Tibial artery (tissue), 4 donors: ENCODE results near the gene WWC1.

Experiments used
- DNase-seq, 2 donors: peaks; one replicate each; pipeline ENCODE4 v3.0.0-alpha.2; 2019
- H3K27ac ChIP-seq, 2 donors: fragments of 200-600 bp; sonication (generic) in 1 of 2; 1 replicate in 1 of 2; 2 replicates in 1 of 2; pipeline ENCODE4 v1.5.1; 2018 to 2019; ENCODE audit warnings: mild to moderate bottlenecking in 1 of 2
- H3K27me3 ChIP-seq, 2 donors: fragments of 200-600 bp; sonication (generic) in 1 of 2; one replicate each; pipeline versions ENCODE4 v1.5.1 to v1.6.0; 2016 to 2019
- H3K36me3 ChIP-seq, 3 donors: fragments of 200-600 bp; sonication (generic) in 2 of 3; one replicate each; pipeline ENCODE4 v1.5.1; 2016 to 2019; ENCODE audit warnings: mild to moderate bottlenecking in 2 of 3
- H3K4me1 ChIP-seq, 4 donors: fragments of 200-600 bp; sonication (generic) in 2 of 4; 1 replicate in 3 of 4; 2 replicates in 1 of 4; pipeline ENCODE4 v1.5.1; 2016 to 2019
- H3K4me3 ChIP-seq, 2 donors: fragments of 200-600 bp; sonication (generic) in 1 of 2; 1 replicate in 1 of 2; 2 replicates in 1 of 2; pipeline ENCODE4 v1.5.1; 2018 to 2019; ENCODE audit warnings: mild to moderate bottlenecking in 2 of 2
- H3K9me3 ChIP-seq, 3 donors: fragments of 200-600 bp; sonication (generic) in 1 of 3; one replicate each; pipeline ENCODE4 v1.5.1; 2016 to 2019
- intact Hi-C: fragments of 100-400 bp; cut with DNase I; formaldehyde crosslinking; loops from one replicate; pipeline ENCODE4 v1.15.0; 2023; ENCODE audit warnings: low total_unique reads
- TF ChIP-seq, protein P1 (sequence below), 2 experiments: fragments of 200-600 bp in 1 of 2; fragments of 450-650 bp in 1 of 2; IDR thresholded peaks; one replicate each; pipeline ENCODE4 v1.5.1; 2017 to 2019; ENCODE audit warnings: antibody characterized with exemption in 2 of 2, mild to moderate bottlenecking in 1 of 2, moderate library complexity in 1 of 2

Gene WWC1

DNA sequence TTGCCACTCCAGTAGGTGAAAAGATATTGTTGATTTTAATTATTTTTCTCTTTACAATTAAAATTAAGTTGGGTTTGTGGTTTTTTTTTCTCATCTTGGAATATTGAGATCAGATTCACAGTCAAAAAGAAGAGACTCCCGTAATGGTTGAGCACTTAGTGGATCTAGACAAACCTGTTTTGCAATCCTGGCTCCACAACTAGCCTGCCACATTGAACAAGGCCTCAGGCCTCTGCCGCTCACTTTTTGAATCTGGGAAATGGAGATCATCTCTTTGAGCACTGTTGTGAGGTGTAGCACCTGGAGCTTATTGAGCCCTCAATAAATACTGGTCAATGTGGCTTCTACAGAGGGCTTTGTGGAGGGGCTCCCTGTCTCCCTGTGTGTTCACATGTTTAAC is 157.7 kb downstream of the WWC1 start:
- no peak for DNase-seq
- TF ChIP-seq, protein P1, sequence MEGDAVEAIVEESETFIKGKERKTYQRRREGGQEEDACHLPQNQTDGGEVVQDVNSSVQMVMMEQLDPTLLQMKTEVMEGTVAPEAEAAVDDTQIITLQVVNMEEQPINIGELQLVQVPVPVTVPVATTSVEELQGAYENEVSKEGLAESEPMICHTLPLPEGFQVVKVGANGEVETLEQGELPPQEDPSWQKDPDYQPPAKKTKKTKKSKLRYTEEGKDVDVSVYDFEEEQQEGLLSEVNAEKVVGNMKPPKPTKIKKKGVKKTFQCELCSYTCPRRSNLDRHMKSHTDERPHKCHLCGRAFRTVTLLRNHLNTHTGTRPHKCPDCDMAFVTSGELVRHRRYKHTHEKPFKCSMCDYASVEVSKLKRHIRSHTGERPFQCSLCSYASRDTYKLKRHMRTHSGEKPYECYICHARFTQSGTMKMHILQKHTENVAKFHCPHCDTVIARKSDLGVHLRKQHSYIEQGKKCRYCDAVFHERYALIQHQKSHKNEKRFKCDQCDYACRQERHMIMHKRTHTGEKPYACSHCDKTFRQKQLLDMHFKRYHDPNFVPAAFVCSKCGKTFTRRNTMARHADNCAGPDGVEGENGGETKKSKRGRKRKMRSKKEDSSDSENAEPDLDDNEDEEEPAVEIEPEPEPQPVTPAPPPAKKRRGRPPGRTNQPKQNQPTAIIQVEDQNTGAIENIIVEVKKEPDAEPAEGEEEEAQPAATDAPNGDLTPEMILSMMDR (IDR thresholded peaks at IDR 0.05) = no peak
- no peak overlapping the region for H3K4me3 ChIP-seq

DNA sequence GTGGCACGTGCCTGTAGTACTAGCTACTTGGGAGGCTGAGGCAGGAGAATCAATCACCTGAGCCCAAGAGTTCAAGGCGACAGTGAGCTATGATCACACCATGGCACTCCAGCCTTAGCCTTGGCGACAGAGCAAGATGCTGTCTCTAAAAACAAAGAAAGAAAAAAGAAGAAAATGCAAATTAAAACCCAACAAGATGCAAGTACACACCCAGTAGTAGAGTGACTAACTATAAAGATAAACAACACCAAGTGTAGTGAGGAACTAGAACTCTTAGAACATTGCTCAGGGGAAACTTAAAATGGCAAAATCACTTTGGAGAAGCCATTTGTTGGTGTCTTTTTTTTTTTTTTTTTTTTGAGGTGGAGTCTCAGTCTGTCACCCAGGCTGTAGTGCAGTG is 160.1 kb downstream of the WWC1 start:
- H3K9me3 ChIP-seq = no peaks in the 10 kb centered on the region
- TF ChIP-seq, protein P1 (IDR thresholded peaks at IDR 0.05) = no peak
- no peak overlapping the region for H3K27ac ChIP-seq
- intact Hi-C loops = no loop called here
- H3K36me3 ChIP-seq = no peaks in the 10 kb centered on the region
- no peaks in the 10 kb centered on the region for H3K27me3 ChIP-seq
- DNase-seq = no peak
- no peaks in the 10 kb centered on the region for H3K4me1 ChIP-seq
- no peak overlapping the region for H3K4me3 ChIP-seq

More for the DNA sequence above, 157.7 kb downstream of the WWC1 start:
- intact Hi-C loops = no loop called here
- Histone ChIP-seq H3K27me3 (no peaks in the 10 kb centered on the region), H3K36me3 (no peaks in the 10 kb centered on the region), H3K4me1 (no peaks in the 10 kb centered on the region), H3K27ac (no peak overlapping the region), H3K9me3 (no peaks in the 10 kb centered on the region)

DNA sequence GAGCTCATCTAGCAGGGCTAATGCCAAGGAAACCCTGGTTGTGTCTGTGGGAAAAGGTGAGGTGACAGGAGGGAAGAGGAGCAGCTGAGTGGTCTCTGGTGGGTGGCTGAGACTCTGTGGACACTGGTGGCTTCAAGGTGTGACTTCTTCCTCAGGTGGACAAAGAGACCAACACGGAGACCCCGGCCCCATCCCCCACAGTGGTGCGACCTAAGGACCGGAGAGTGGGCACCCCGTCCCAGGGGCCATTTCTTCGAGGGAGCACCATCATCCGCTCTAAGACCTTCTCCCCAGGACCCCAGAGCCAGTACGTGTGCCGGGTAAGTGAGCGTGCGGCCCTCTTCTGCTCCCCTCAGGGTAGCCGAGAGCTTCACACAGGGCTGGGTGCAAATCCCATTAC is 163.8 kb downstream of the WWC1 start:
- TF ChIP-seq, protein P1 (IDR thresholded peaks at IDR 0.05) = no peak
- DNase-seq = no peak
- no peak overlapping the region for H3K27ac ChIP-seq
- intact Hi-C loops = no loop called here
- H3K4me1 ChIP-seq = no peaks in the 10 kb centered on the region
- H3K4me3 ChIP-seq = no peak overlapping the region
- no peaks in the 10 kb centered on the region for H3K27me3 ChIP-seq
- H3K36me3 ChIP-seq = peaks cover 0 to 10% (median 0%) of the 10 kb centered on the region in 3 donors
- H3K9me3 ChIP-seq = no peaks in the 10 kb centered on the region

DNA sequence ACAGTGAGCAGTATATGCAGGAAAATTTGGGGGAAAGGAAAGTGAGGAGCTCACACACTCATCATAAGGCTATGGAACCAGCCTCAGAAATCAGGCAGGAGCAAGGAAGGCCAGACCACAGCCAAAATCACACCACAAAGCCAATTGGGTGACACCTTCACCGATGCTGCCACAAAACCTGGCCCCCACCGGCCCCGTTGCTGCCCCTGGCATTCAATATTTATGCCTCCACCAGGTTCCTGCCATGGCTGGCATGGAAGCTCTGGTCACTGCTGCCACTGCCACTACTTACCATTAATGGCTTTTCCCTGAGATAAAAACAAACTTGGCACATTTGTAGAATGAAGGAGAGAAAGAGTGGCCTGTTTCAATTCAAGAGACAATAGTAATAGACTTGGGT is 166.1 kb downstream of the WWC1 start:
- Histone ChIP-seq H3K4me1 (no peaks in the 10 kb centered on the region), H3K27ac (no peak overlapping the region), H3K27me3 (peaks cover 0 to 3% of the 10 kb centered on the region in 2 donors), H3K4me3 (no peak overlapping the region), H3K36me3 (peaks cover 0 to 28% (median 0%) of the 10 kb centered on the region in 3 donors), H3K9me3 (no peaks in the 10 kb centered on the region)
- TF ChIP-seq, protein P1 (IDR thresholded peaks at IDR 0.05) = no peak
- DNase-seq = no peak
- intact Hi-C loops = no loop called here

DNA sequence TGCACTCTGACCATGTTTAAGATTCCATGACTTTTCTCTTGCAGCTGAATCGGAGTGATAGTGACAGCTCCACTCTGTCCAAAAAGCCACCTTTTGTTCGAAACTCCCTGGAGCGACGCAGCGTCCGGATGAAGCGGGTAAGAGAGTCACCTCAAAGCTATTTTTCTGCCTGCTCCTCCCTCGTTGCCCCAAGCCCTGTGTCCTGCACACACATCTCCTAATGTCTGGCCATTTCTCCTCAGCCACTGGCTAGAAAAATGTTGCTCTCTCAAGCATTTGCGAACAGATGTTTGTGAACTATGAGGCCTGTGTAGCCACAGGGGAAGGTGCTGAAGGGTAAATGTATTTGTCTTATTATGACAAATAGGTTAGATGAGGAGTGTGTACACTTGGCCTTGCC is 169.2 kb downstream of the WWC1 start:
- peaks cover 0 to 38% (median 0%) of the 10 kb centered on the region in 3 donors for H3K36me3 ChIP-seq
- H3K27me3 ChIP-seq = peaks cover 0 to 6% of the 10 kb centered on the region in 2 donors
- intact Hi-C loops = no loop called here
- no peak overlapping the region for H3K4me3 ChIP-seq
- H3K9me3 ChIP-seq = no peaks in the 10 kb centered on the region
- H3K27ac ChIP-seq = no peak overlapping the region
- no peak for DNase-seq
- TF ChIP-seq, protein P1 (IDR thresholded peaks at IDR 0.05) = no peak
- no peaks in the 10 kb centered on the region for H3K4me1 ChIP-seq

DNA sequence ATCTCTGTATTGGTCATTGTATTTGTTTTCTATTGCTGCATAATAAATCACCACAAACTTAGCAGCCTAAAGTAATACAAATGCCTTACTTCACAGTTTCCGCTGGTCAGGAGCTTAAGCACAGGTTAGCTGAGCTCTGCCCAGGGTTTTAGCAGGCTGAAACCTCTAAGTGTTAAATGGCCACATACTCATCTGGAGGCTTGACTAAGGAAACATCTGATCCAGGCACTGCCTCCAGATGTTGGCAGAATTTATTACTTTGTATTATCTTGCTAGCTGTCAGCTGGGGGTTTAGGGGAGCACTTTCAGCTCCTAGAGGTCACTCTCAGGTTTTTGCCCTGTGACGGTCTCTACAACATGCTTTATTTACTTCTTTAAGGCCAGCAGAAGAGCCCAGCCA is 171.6 kb downstream of the WWC1 start:
- H3K36me3 ChIP-seq = peaks cover 0 to 33% (median 0%) of the 10 kb centered on the region in 3 donors
- H3K27me3 ChIP-seq = peaks cover 0 to 6% of the 10 kb centered on the region in 2 donors

More for the DNA sequence above, 171.6 kb downstream of the WWC1 start:
- TF ChIP-seq, protein P1 (IDR thresholded peaks at IDR 0.05) = no peak
- no peaks in the 10 kb centered on the region for H3K4me1 ChIP-seq
- no peaks in the 10 kb centered on the region for H3K9me3 ChIP-seq
- intact Hi-C loops = no loop called here
- no peak for DNase-seq
- H3K27ac ChIP-seq = no peak overlapping the region
- H3K4me3 ChIP-seq = no peak overlapping the region
